GM12891 (cell line): Measurements from ENCODE around the gene GALK1. TPM values are rescaled to one million over a fixed set of nuclear protein-coding genes. Genes with fewer than 3 reads are reported as not detected.
"Not testable (repeated sequence)": the region's sequence is repeated elsewhere in the genome, so short reads cannot be mapped to it uniquely, and the experiment has no call there.

Experiments used
- DNase-seq: peaks from one replicate; pipeline ENCODE4 v3.0.0; 2011; ENCODE audit warnings: low spot score; ENCODE audit not compliant: insufficient read length
- FAIRE-seq: peaks from 2 replicates; lab custom pipeline; 2011; peaks lifted over from hg19 to GRCh38; lab: Jason Lieb, UNC
- PAX5 ChIP-seq: IDR thresholded peaks from 2 replicates; pipeline ENCODE4 v1.6.1; 2011; ENCODE audit warnings: low read length, moderate library complexity, mild to moderate bottlenecking; ENCODE audit not compliant: insufficient read depth, severe bottlenecking
- POLR2A ChIP-seq: IDR thresholded peaks from 2 replicates; pipeline ENCODE4 v1.6.1; 2011; ENCODE audit warnings: low read depth, low read length, control low read depth
- POLR2AphosphoS5 ChIP-seq: IDR thresholded peaks from 2 replicates; pipeline ENCODE4 v1.6.1; 2011; ENCODE audit warnings: low read depth, low read length, control low read depth
- POU2F2 ChIP-seq: IDR thresholded peaks from 2 replicates; pipeline ENCODE4 v1.6.1; 2011; ENCODE audit warnings: low read depth, mild to moderate bottlenecking, control low read depth, low read length, moderate library complexity
- SPI1 ChIP-seq: IDR thresholded peaks from 2 replicates; pipeline ENCODE4 v1.6.1; 2011; ENCODE audit warnings: low read depth, low read length, control low read depth
- TAF1 ChIP-seq: IDR thresholded peaks from 2 replicates; pipeline ENCODE4 v1.6.1; 2011; ENCODE audit warnings: low read depth, low read length, control low read depth
- polyA plus RNA-seq: library from polyadenylated mRNA; unstranded; fragments of >200 nt; gene quantifications from one replicate; pipeline ENCODE4 v1.2.1, GENCODE V29; 2012; ENCODE audit warnings: low read depth, missing spikeins, inconsistent platforms; ENCODE audit not compliant: missing spikeins

The GALK1 gene
- polyA plus RNA-seq: 18.8 TPM

GRCh38 chr17:75764711-75765421 is at the start of gene GALK1:
GALK1 (minus strand) TSS chr17:75765192; CDS start chr17:75765136, 56 bp downstream.
- peak; percentile 52 for FAIRE-seq
- TF ChIP-seq POLR2AphosphoS5 (no peak), SPI1 (peak; percentile 53), POU2F2 (no peak), TAF1 (0 out of 2 replicates have a peak, but pooled peaks have one; percentile 19), POLR2A (no peak)
- DNase-seq: peak; percentile 93

DNA sequence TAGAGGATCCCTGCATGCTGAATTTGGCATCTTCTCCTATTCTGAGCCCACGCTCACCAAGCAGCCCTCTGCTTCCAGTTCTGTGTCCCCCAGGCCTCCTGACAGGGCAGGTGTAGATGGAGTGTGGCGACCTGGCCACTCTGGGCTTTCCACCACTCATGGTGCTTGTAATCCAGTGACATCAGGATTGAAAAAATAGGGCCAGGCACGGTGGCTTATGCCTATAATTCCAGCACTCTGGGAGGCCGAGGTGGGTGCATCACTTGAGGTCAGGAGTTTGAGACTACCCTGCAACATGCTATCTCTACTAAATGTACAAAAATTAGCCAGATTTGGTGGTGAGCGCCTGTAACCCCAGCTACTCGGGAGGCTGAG is 49.0 kb upstream of the GALK1 start:
- no peak for FAIRE-seq
- TF ChIP-seq POU2F2 (no peak), TAF1 (no peak), PAX5 (no peak), POLR2AphosphoS5 (no peak), POLR2A (no peak), SPI1 (no peak)
- DNase-seq: no peak

DNA sequence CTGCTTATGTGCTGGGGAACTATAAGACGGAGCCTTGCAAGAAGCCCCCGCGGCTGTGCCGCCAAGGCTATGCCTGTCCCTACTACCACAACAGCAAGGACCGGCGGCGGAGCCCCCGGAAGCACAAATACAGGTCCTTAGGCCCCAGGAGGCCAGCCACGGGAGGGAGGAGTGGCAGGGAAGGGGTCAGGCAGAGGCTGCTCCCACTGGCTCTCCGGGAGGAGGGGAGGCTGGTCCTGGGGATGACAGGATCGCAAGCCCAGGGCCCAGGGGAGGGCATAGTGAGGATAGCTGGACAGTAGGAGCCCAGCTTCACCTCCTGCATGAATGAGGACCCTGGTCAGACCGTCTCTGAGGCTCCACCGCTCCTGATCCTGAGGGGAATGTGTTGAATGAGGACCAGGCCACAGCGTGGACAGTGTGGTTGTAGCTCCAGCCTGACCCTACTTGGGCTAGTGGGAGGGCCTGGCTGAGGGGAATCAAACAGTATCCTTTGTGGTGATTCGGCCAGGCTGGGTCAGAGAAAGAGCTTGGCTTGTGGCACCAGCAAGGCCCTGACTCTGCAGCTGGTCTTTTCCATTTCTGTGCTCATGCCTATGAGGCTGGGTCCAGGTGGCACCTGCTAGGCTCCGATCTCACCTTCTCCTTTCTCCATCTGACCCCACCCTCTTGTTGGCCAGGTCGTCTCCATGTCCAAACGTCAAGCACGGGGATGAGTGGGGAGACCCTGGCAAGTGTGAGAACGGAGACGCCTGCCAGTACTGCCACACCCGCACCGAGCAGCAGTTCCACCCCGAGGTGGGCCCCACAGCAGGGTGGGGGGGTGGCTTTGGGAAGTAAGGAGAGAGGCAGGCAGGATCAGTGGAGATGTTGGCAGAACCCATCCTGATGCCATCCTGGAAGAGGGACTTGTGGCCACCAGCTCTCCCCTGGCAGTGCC is 48.4 kb upstream of the GALK1 start:
- TF ChIP-seq PAX5: no peak
- no peak for TF ChIP-seq POLR2AphosphoS5
- TF ChIP-seq POLR2A: no peak
- TF ChIP-seq TAF1: no peak
- no peak for TF ChIP-seq SPI1
- no peak for TF ChIP-seq POU2F2
- no peak for DNase-seq
- no peak for FAIRE-seq

- TF ChIP-seq TAF1: no peak
- no peak for TF ChIP-seq POLR2AphosphoS5
- no peak for TF ChIP-seq POU2F2
- no peak for TF ChIP-seq POLR2A
- FAIRE-seq: no peak
- DNase-seq: no peak
Observed at GRCh38 chr17:75812096-75813013, 47.4 kb upstream of the GALK1 start.

DNA sequence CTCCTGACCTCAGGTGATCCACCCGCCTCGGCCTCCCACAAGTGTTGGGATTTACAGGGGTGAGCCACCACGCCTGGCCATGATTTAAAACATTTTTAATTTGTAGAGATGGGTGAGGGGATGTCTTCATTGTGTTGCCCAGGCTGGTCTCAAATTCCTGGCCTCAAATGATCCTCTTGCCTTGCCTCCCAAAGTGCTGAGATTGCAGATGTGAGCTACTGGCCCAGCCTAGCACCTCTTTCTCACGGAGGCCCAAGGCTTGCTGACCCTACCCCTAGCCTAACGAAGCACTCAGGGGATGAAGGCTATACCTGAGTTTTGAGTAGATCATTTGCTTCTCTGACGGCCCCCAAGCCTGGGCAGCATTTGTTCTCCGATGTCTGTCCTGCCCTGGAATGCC is 46.2 kb upstream of the GALK1 start:
- no peak for TF ChIP-seq POU2F2
- no peak for TF ChIP-seq PAX5
- no peak for TF ChIP-seq POLR2AphosphoS5
- TF ChIP-seq POLR2A: no peak
- no peak for TF ChIP-seq TAF1
- no peak for TF ChIP-seq SPI1
- no peak for FAIRE-seq
- DNase-seq: no peak

GRCh38 chr17:75810756-75811155 is 45.8 kb upstream of the GALK1 start:
- not testable (repeated sequence) for FAIRE-seq, DNase-seq

- TF ChIP-seq TAF1: no peak
- no peak for TF ChIP-seq POLR2AphosphoS5
- FAIRE-seq: no peak
- DNase-seq: no peak
Observed at GRCh38 chr17:75810216-75810615, 45.2 kb upstream of the GALK1 start.

- FAIRE-seq (no peak), DNase-seq (no peak)
- no peak for TF ChIP-seq POLR2A
- no peak for TF ChIP-seq PAX5
- no peak for TF ChIP-seq POU2F2
- TF ChIP-seq TAF1: no peak
Observed at GRCh38 chr17:75809631-75810111, 44.7 kb upstream of the GALK1 start.

DNA sequence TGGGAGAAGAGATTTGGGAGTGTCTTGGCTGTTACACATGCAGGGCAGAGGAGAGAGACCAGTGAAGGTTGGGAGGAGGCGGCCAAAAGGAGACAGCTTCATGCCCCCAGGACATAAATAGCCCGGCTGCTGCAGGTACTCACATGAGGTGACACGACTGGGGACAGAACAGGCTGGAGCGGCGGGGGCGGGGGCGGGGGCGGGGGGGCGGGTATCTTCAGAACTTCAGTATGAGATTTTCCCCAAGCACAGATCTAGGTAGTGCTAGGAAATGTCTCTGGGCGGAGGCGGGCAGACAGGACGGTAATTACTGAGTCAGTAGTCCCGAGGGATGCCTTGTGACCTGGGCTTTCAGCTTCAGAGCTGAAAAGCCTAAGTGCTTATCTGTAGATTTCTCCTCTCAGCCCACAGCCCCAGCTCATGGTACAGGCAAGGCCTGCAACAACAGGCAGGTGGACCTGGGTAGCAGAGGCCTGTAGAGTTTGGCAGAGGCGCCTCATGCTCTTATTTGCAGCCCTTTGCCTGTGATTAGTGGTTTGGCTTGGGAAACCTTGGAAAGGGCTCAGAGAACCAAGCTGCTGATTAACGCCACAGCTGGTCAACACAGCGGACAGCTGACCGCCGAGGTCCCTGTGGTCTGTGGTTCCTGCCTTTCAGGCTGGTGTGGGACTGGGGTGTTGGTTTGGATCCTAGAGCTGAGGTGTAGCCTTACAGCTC is 44.1 kb upstream of the GALK1 start:
- peak; percentile 74 for FAIRE-seq
- TF ChIP-seq POLR2AphosphoS5 (no peak), POU2F2 (no peak), PAX5 (no peak), TAF1 (no peak), SPI1 (no peak), POLR2A (no peak)
- DNase-seq: peak; percentile 30
